T47D (cell line): ENCODE measurements around the gene EME1.
"Not testable (repeated sequence)": the region's sequence is repeated elsewhere in the genome, so short reads cannot be mapped to it uniquely, and the experiment has no call there.

Source experiments
- DNase-seq, 2 experiments: peaks; one replicate each; pipeline versions ENCODE4 v3.0.0 to v3.0.0-alpha.2; 2011 to 2012; ENCODE audit warnings: low read depth in 1 of 2, low spot score in 1 of 2
- JUND ChIP-seq: IDR thresholded peaks from 2 replicates; pipeline ENCODE4 v1.6.1; 2012; ENCODE audit warnings: low read depth
- in situ Hi-C: cut with HindIII; loops from 2 replicates; pipeline ENCODE4 v1.10.0; 2016; ENCODE audit warnings: low sequenced_read_pairs, low pct_unique_long_range_greater_than_20kb

The EME1 gene

GRCh38 chr17:50421308-50422051 is 48.5 kb downstream of the EME1 start:
- TF ChIP-seq JUND = no peak
- DNase-seq = no peak
- in situ Hi-C loops = no loop called here

- DNase-seq = no peak
- in situ Hi-C loops = no loop called here
- no peak for TF ChIP-seq JUND
These were observed 49.7 kb downstream of the EME1 start for GRCh38 chr17:50422738-50423137.

- in situ Hi-C loops = no loop called here
- peak in 1 of 2 experiments; percentile 76 for DNase-seq
- TF ChIP-seq JUND = no peak
These were observed 50.6 kb downstream of the EME1 start for GRCh38 chr17:50423553-50424159.

GRCh38 chr17:50424246-50424995 is 51.4 kb downstream of the EME1 start:
- in situ Hi-C loops = no loop called here
- no peak for DNase-seq
- TF ChIP-seq JUND = no peak

GRCh38 chr17:50424996-50425681 is 52.1 kb downstream of the EME1 start:
- no peak for DNase-seq
- in situ Hi-C loops = no loop called here
- no peak for TF ChIP-seq JUND

GRCh38 chr17:50425682-50426471 is 52.8 kb downstream of the EME1 start, which contains the start of gene ACSF2:
TSS of gene ACSF2 (plus strand) at chr17:50426218. CDS start at chr17:50426262, 44 bp downstream.
- in situ Hi-C loops = no loop called here
- DNase-seq = peak; percentile 80 to 90
- TF ChIP-seq JUND = no peak

GRCh38 chr17:50426472-50426782 is 53.4 kb downstream of the EME1 start:
- no peak for TF ChIP-seq JUND
- in situ Hi-C loops = no loop called here
- DNase-seq = no peak

GRCh38 chr17:50426814-50427787 is 54.1 kb downstream of the EME1 start:
- no peak for TF ChIP-seq JUND
- in situ Hi-C loops = no loop called here
- peak; percentile 62 to 68 for DNase-seq

- in situ Hi-C loops = not testable (repeated sequence)
These were observed 55.1 kb downstream of the EME1 start for GRCh38 chr17:50428126-50428525.

GRCh38 chr17:50428831-50429424 is 55.9 kb downstream of the EME1 start:
- peak in 1 of 2 experiments; percentile 38 for DNase-seq
- in situ Hi-C loops = no loop called here
- TF ChIP-seq JUND = no peak

More at GRCh38 chr17:50428126-50428525, 55.1 kb downstream of the EME1 start:
- not testable (repeated sequence) for DNase-seq

GRCh38 chr17:50429793-50430192 is 56.8 kb downstream of the EME1 start:
- in situ Hi-C loops = no loop called here
- no peak for TF ChIP-seq JUND
- DNase-seq = no peak
